HEK293 (cell line): ENCODE data around the gene TRIM29.

Experiments
- HOXA7 ChIP-seq: sonication (generic); formaldehyde crosslinking; IDR thresholded peaks from 2 replicates; pipeline ENCODE4 v1.8.1; 2022; ENCODE audit warnings: missing genetic modification reagents, borderline replicate concordance
- PRDM1 ChIP-seq: fragments of 450-650 bp; formaldehyde crosslinking; IDR thresholded peaks from 2 replicates; pipeline ENCODE4; 2016; ENCODE audit warnings: missing biosample characterization, missing genetic modification characterization
- ZBTB17 ChIP-seq: fragments of 450-650 bp; formaldehyde crosslinking; IDR thresholded peaks from 2 replicates; pipeline ENCODE4 v1.5.1; 2016; ENCODE audit warnings: missing biosample characterization, missing genetic modification characterization
- ZBTB21 ChIP-seq: fragments of 450-650 bp; formaldehyde crosslinking; IDR thresholded peaks from 2 replicates; pipeline ENCODE4 v1.5.1; 2017; ENCODE audit warnings: missing biosample characterization, missing genetic modification characterization
- ZFHX2 ChIP-seq: fragments of 450-650 bp; formaldehyde crosslinking; conservative IDR thresholded peaks from 2 replicates; pipeline ENCODE4 v1.5.1; 2016; ENCODE audit warnings: missing biosample characterization, missing genetic modification characterization
- ZFP37 ChIP-seq: fragments of 450-650 bp; formaldehyde crosslinking; IDR thresholded peaks from 2 replicates; pipeline ENCODE4 v1.5.1; 2016; ENCODE audit warnings: missing biosample characterization, missing genetic modification characterization
- ZNF596 ChIP-seq: fragments of 450-650 bp; IDR thresholded peaks from 2 replicates; pipeline ENCODE4 v1.5.0; 2018; ENCODE audit warnings: missing biosample characterization, mild to moderate bottlenecking, missing genetic modification characterization, moderate library complexity
- ZNF626 ChIP-seq: fragments of 450-650 bp; sonication (Bioruptor Pico); formaldehyde crosslinking; IDR thresholded peaks from 2 replicates; pipeline ENCODE4 v1.5.1; 2018; ENCODE audit warnings: missing biosample characterization, missing genetic modification characterization, inconsistent platforms
- ZNF654 ChIP-seq: fragments of 450-650 bp; formaldehyde crosslinking; IDR thresholded peaks from 2 replicates; pipeline ENCODE4 v1.5.1; 2016; ENCODE audit warnings: low read depth, missing biosample characterization, missing genetic modification characterization
- ZNF776 ChIP-seq: fragments of 450-650 bp; formaldehyde crosslinking; IDR thresholded peaks from 2 replicates; pipeline ENCODE4 v1.5.0; 2017; ENCODE audit warnings: missing biosample characterization, missing genetic modification characterization, borderline replicate concordance
- ZNF785 ChIP-seq: fragments of 450-650 bp; formaldehyde crosslinking; IDR thresholded peaks from 2 replicates; pipeline ENCODE4 v1.5.1; 2016; ENCODE audit warnings: missing biosample characterization, missing genetic modification characterization
- ZNF830 ChIP-seq: fragments of 450-650 bp; IDR thresholded peaks from 2 replicates; pipeline ENCODE4 v1.5.0; 2018; ENCODE audit warnings: missing biosample characterization, missing genetic modification characterization, low read depth, mild to moderate bottlenecking, moderate library complexity
- TF ChIP-seq, protein P1 (sequence below): fragments of 450-650 bp; formaldehyde crosslinking; IDR thresholded peaks from 2 replicates; pipeline ENCODE4 v1.5.1; 2016; ENCODE audit warnings: missing biosample characterization, missing genetic modification characterization
- TF ChIP-seq, protein P2 (sequence below): fragments of 450-650 bp; formaldehyde crosslinking; IDR thresholded peaks from 2 replicates; pipeline ENCODE4 v1.5.0; 2017; ENCODE audit warnings: missing biosample characterization, missing genetic modification characterization, borderline replicate concordance
- TF ChIP-seq, protein P3 (sequence below): fragments of 450-650 bp; IDR thresholded peaks from 2 replicates; pipeline ENCODE4 v1.5.1; 2018; ENCODE audit warnings: missing biosample characterization, missing genetic modification characterization
- TF ChIP-seq, protein P4 (sequence below): fragments of 450-650 bp; formaldehyde crosslinking; IDR thresholded peaks from 2 replicates; pipeline ENCODE4 v1.5.1; 2016; ENCODE audit warnings: missing biosample characterization, missing genetic modification characterization
- TF ChIP-seq, protein P5 (sequence below): fragments of 450-650 bp; formaldehyde crosslinking; IDR thresholded peaks from 2 replicates; pipeline ENCODE4 v1.5.1; 2016; ENCODE audit warnings: missing biosample characterization, missing genetic modification characterization
- TF ChIP-seq, protein P6 (sequence below): fragments of 450-650 bp; formaldehyde crosslinking; IDR thresholded peaks from 2 replicates; pipeline ENCODE4 v1.5.1; 2016; ENCODE audit warnings: missing biosample characterization, missing genetic modification characterization
- TF ChIP-seq, protein P7 (sequence below): fragments of 450-650 bp; formaldehyde crosslinking; IDR thresholded peaks from 2 replicates; pipeline ENCODE4 v1.5.1; 2016; ENCODE audit warnings: missing biosample characterization, missing genetic modification characterization, low read depth

Gene TRIM29

DNA sequence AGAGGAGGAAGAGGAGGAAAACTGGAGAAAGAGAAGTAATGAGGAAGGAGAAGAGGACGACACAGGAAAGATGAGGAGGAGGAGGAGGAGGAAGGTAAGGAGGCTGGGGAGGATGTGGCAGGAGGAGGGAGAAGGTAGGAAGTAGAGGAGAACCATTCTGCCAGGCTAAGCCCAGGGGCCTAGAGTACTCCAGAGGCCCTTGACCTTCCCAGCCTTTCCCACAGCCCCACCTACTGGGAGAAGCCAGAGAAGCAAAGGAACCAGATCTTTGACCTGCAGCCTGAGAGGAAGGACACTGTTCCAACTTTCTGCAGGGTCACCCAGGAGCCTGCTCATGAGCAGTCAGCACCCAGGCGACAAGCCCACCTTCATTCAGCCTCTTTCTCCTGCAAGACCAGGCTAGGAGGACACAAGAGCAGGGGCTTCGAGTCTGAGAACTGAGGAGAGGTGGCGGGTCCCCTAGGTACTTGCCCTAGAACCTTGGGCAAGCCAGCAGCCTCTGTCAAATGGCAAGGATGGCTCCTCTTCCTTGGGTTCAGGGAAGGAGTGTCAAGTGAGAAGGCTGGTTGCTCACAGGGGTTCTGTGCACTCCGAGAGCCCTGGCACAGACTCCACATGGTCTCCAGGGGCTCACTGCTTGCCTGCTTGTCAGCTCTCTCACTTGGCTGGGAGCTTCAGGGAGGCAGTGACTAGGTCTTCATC lies 45.0 kb upstream of the TRIM29 start (continued):
- TF ChIP-seq, protein P1, sequence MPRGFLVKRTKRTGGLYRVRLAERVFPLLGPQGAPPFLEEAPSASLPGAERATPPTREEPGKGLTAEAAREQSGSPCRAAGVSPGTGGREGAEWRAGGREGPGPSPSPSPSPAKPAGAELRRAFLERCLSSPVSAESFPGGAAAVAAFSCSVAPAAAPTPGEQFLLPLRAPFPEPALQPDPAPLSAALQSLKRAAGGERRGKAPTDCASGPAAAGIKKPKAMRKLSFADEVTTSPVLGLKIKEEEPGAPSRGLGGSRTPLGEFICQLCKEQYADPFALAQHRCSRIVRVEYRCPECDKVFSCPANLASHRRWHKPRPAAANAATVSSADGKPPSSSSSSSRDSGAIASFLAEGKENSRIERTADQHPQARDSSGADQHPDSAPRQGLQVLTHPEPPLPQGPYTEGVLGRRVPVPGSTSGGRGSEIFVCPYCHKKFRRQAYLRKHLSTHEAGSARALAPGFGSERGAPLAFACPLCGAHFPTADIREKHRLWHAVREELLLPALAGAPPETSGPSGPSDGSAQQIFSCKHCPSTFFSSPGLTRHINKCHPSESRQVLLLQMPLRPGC (tag by site-specific recombination): no peak
- TF ChIP-seq PRDM1: peak; percentile 22; the same call in 1 of the 2 replicates
- peak; percentile 31 for TF ChIP-seq ZNF654 (tag by site-specific recombination)
- no peak for TF ChIP-seq ZFP37 (tag by site-specific recombination)
- TF ChIP-seq HOXA7: no peak
- TF ChIP-seq, protein P2, sequence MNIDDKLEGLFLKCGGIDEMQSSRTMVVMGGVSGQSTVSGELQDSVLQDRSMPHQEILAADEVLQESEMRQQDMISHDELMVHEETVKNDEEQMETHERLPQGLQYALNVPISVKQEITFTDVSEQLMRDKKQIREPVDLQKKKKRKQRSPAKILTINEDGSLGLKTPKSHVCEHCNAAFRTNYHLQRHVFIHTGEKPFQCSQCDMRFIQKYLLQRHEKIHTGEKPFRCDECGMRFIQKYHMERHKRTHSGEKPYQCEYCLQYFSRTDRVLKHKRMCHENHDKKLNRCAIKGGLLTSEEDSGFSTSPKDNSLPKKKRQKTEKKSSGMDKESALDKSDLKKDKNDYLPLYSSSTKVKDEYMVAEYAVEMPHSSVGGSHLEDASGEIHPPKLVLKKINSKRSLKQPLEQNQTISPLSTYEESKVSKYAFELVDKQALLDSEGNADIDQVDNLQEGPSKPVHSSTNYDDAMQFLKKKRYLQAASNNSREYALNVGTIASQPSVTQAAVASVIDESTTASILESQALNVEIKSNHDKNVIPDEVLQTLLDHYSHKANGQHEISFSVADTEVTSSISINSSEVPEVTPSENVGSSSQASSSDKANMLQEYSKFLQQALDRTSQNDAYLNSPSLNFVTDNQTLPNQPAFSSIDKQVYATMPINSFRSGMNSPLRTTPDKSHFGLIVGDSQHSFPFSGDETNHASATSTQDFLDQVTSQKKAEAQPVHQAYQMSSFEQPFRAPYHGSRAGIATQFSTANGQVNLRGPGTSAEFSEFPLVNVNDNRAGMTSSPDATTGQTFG (tag by site-specific recombination): no peak
- TF ChIP-seq, protein P3, sequence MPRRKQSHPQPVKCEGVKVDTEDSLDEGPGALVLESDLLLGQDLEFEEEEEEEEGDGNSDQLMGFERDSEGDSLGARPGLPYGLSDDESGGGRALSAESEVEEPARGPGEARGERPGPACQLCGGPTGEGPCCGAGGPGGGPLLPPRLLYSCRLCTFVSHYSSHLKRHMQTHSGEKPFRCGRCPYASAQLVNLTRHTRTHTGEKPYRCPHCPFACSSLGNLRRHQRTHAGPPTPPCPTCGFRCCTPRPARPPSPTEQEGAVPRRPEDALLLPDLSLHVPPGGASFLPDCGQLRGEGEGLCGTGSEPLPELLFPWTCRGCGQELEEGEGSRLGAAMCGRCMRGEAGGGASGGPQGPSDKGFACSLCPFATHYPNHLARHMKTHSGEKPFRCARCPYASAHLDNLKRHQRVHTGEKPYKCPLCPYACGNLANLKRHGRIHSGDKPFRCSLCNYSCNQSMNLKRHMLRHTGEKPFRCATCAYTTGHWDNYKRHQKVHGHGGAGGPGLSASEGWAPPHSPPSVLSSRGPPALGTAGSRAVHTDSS (tag by site-specific recombination): peak; percentile 48; the same call in 1 of the 2 replicates
- TF ChIP-seq ZNF785 (tag by site-specific recombination): no peak
- TF ChIP-seq ZBTB17 (tag by site-specific recombination): 0 out of 2 replicates have a peak, but pooled peaks have one; percentile 13
- no peak for TF ChIP-seq ZBTB21
- 0 out of 2 replicates have a peak, but pooled peaks have one; percentile 19 for TF ChIP-seq ZFHX2 (tag by site-specific recombination)
- TF ChIP-seq, protein P4, sequence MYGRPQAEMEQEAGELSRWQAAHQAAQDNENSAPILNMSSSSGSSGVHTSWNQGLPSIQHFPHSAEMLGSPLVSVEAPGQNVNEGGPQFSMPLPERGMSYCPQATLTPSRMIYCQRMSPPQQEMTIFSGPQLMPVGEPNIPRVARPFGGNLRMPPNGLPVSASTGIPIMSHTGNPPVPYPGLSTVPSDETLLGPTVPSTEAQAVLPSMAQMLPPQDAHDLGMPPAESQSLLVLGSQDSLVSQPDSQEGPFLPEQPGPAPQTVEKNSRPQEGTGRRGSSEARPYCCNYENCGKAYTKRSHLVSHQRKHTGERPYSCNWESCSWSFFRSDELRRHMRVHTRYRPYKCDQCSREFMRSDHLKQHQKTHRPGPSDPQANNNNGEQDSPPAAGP (tag by site-specific recombination): no peak
- TF ChIP-seq, protein P5, sequence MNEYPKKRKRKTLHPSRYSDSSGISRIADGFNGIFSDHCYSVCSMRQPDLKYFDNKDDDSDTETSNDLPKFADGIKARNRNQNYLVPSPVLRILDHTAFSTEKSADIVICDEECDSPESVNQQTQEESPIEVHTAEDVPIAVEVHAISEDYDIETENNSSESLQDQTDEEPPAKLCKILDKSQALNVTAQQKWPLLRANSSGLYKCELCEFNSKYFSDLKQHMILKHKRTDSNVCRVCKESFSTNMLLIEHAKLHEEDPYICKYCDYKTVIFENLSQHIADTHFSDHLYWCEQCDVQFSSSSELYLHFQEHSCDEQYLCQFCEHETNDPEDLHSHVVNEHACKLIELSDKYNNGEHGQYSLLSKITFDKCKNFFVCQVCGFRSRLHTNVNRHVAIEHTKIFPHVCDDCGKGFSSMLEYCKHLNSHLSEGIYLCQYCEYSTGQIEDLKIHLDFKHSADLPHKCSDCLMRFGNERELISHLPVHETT (tag by site-specific recombination): no peak
- TF ChIP-seq, protein P6, sequence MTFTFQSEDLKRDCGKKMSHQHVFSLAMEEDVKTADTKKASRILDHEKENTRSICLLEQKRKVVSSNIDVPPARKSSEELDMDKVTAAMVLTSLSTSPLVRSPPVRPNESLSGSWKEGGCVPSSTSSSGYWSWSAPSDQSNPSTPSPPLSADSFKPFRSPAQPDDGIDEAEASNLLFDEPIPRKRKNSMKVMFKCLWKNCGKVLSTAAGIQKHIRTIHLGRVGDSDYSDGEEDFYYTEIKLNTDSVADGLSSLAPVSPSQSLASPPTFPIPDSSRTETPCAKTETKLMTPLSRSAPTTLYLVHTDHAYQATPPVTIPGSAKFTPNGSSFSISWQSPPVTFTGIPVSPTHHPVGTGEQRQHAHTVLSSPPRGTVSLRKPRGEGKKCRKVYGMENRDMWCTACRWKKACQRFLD: no peak
- TF ChIP-seq ZNF776 (tag by site-specific recombination): 0 out of 2 replicates have a peak, but pooled peaks have one; percentile 54
- no peak for TF ChIP-seq ZNF596
- TF ChIP-seq ZNF626: no peak
- TF ChIP-seq, protein P7, sequence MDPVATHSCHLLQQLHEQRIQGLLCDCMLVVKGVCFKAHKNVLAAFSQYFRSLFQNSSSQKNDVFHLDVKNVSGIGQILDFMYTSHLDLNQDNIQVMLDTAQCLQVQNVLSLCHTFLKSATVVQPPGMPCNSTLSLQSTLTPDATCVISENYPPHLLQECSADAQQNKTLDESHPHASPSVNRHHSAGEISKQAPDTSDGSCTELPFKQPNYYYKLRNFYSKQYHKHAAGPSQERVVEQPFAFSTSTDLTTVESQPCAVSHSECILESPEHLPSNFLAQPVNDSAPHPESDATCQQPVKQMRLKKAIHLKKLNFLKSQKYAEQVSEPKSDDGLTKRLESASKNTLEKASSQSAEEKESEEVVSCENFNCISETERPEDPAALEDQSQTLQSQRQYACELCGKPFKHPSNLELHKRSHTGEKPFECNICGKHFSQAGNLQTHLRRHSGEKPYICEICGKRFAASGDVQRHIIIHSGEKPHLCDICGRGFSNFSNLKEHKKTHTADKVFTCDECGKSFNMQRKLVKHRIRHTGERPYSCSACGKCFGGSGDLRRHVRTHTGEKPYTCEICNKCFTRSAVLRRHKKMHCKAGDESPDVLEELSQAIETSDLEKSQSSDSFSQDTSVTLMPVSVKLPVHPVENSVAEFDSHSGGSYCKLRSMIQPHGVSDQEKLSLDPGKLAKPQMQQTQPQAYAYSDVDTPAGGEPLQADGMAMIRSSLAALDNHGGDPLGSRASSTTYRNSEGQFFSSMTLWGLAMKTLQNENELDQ (tag by site-specific recombination): no peak
- TF ChIP-seq ZNF830 (tag by site-specific recombination): no peak
